NCI-H2107 treated with DMSO at 0.1 percent for 48 hours (cell line): ENCODE results near the gene OR4D10.
"Not testable (repeated sequence)": the region's sequence is repeated elsewhere in the genome, so short reads cannot be mapped to it uniquely, and the experiment has no call there.

ENCODE experiments used
- DNase-seq: peaks from one replicate; lab custom pipeline; 2025; ENCODE audit not compliant: unreplicated experiment; lab: John Stamatoyannopoulos, UW

The OR4D10 gene

GRCh38 chr11:59473015-59473414 is at the start of gene OR4D10:
OR4D10 (plus strand) TSS chr11:59473315; CDS start chr11:59477430, 4,115 bp downstream.
- no peak for DNase-seq

DNA sequence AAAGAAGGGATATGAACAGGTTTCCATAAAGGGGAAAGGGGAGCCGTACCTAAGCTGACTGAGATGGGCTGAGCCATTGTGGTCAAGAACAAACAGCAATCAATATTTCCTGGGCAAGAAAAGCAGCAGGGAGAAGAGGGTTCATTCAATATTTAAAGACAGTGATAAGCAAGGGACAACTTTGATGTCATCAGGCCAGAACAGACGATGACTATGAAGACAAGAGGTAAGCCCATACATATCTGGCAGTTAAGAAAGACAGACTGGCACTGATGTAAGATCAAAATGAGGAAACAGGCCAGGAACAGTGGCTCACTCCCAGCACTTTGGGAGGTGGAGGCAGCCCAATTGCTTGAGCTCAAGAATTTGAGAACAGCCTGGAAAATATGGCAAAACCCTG is 49.3 kb upstream of the OR4D10 start:
- DNase-seq: no peak

DNA sequence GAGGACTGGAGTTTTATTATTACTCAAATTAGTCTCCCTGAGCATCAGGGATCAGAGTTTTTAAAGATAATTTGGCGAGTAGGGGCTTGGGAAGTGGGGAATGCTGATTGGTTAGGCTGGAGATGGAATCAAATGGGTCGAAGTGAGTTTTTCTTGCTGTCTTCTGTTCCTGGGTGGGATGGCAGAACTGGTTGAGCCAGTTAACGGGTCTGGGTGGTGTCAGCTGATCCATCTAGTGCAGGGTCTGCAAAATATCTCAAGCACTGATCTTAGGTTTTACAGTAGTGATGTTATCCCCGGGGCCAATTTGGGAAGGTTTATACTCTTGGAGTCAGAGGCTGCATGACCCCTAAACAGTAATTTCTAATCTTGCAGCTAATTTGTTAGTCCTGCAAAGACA is 48.0 kb upstream of the OR4D10 start:
- no peak for DNase-seq

GRCh38 chr11:59426361-59427067 is 46.6 kb upstream of the OR4D10 start, which contains the start of gene OR5A2:
OR5A2 (minus strand) TSS chr11:59426413; CDS start chr11:59422953, 3,460 bp downstream.
- no peak for DNase-seq

GRCh38 chr11:59427068-59427382 is 46.1 kb upstream of the OR4D10 start:
- DNase-seq: no peak

DNA sequence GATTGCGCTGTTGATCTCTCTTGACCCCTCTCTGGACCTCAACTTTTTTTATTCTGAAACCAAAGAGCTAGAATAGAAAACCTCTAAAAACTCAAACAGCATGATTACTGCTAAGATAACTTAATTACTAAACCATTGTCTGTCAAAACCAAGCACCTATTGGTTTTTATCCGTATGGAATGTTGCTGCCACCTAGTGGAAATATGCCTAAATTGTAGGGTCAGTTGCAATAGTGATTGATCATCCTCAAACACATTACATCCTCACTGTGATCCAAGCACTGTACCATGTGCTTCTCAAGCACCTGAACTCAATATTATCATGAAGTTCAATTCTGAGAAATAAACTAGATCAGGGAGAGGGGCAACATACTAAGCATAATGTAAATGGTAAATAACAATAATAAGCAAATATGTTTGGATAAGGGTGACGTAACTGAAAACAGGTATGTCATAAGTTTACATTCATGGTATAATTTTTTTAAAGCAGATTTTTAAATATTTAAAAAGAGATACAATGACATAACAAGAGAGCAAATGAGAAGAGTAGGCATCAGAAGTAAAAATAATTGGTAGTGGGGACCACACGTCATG is 43.1 kb upstream of the OR4D10 start:
- peak; percentile 9 for DNase-seq

- DNase-seq: no peak
Measured at GRCh38 chr11:59436169-59436568, 36.9 kb upstream of the OR4D10 start, which contains the start of gene OR5A1. OR5A1 (plus strand) TSS chr11:59436469; CDS start chr11:59443169, 6,700 bp downstream.

DNA sequence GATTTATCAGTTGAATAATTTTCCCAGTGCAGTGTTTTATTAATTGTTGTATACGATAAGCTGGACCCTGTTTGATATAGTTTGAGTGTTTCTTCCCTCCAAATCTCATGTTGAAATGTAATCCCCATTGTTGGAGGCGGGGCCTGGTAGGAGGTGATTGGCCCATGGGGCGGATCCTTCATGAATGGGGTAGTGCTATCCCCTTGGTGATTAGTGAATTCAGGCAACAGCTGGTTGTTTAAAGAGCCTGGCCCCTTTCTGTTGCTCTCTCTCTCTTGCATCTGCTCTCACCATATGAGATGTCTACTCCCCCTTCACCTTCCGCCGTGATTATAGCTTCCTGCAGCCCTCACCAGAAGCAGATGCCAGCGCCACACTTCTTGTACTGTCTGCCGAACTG is 35.3 kb upstream of the OR4D10 start:
- no peak for DNase-seq

DNA sequence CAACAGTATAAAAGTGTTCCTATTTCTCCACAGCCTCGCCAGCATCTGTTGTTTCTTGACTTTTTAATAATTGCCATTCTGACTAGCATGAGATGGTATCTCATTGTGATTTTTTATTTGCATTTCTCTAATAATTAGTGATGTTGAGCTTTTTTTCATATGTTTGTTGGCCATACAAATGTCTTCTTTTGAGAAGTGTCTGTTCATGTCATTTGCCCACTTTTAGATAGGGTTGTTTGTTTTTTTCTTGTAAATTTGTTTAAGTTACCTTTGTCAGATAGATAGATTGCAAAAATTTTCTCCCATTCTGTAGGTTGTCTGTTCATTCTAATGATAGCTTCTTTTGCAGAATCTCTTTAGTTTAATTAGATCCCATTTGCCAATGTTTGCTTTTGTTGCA is 27.5 kb upstream of the OR4D10 start:
- DNase-seq: not testable (repeated sequence)

DNA sequence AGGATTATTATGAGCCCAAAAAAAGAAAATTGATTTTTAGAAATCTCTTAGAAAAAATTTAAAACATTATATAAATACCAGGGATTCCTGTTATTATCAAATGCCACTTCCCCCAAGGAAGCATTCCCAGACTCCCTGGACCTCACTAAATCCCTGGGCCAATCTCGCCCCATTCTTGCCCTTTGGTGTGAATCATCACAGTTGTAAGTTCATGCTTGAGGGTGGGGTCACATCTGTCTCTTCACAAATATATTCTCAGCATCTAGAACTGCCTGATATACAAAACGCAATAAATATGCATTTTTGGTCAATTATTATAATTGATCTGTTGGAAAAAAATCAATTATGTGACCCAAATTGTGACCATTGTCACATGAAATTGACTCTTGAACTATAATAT is 24.6 kb upstream of the OR4D10 start:
- no peak for DNase-seq

- no peak for DNase-seq
Measured at GRCh38 chr11:59456661-59457060, 16.5 kb upstream of the OR4D10 start, which contains the start of gene OR4D6. OR4D6 (plus strand) TSS chr11:59456961; CDS start chr11:59456961, 0 bp downstream.

DNA sequence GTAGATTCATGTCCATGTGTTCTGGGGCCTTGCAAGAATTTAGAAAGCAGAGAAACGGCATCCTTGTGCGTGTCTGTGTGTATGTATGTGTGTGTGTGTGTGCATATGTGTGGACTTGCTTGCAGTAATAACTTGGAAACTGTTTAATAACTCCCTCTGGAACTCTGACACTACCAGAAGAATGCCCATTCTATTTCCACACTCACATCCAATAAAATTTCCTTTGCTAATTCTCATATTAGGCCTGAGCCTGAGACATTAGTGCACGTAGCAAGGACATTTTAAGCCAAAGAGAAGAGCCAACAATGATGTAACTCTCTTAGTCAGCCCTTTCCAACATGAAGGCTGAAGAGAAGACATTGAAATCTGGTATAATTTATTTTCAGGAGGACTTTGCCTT is 13.2 kb upstream of the OR4D10 start:
- no peak for DNase-seq

DNA sequence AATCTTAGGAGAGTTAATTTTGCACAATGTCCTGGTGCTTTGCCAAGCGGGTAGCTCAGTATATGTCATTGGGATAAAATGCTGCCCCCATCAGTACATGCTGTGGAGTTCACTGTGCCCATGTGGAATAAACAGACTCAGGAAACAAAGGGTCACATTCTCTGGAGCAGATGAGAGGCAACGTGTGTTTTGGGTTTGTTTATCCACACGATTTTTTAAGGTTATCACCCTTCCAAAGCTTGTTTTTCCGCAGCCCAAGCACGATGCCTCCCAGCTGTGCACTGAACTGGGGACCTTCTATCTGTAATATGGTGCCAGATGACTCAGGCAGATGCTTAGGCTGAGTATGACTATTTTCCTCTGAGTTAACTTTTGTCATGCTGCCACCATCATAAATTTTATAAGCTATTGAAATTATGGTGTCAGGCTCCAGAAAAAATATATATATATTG is 9.9 kb upstream of the OR4D10 start:
- no peak for DNase-seq

GRCh38 chr11:59475176-59475575 is 2.1 kb downstream of the OR4D10 start:
- no peak for DNase-seq

DNA sequence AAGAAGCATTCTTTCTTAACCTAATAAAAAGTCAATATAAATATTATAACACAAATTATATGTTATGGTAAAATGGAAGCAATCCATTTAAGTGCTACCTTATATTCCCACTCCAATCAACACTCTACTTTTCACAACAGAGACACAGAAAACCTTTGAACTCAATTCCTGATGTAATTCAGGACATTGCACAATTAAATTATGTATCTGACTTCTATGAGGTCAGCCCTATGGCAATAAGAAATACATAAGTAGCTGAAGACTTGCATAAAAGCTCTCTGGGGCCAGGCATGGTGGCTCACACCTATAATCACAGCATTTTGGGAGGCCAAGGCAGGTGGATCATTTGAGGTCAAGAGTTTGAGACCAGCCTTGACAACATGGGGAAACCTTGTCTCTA is 6.8 kb downstream of the OR4D10 start:
- no peak for DNase-seq

GRCh38 chr11:59480359-59480758 is 7.2 kb downstream of the OR4D10 start:
- DNase-seq: no peak

DNA sequence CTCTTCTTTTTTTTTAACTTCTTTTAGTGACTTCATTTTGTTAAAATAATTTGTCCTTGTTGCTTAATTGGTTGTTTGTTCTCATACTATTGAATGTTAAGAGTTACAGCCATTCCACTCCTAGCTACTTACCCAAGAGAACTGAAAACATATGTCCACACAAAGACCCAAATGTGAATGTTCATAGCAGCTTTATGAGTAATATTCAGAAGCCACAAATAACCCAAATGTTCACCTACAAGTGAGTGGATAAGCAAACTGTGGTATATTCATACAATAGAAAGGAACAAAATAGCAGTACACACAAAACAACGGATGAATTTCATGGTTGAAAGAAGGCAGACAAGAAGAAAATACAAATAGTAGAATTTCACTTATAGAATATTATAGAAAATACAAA is 28.8 kb downstream of the OR4D10 start:
- no peak for DNase-seq

DNA sequence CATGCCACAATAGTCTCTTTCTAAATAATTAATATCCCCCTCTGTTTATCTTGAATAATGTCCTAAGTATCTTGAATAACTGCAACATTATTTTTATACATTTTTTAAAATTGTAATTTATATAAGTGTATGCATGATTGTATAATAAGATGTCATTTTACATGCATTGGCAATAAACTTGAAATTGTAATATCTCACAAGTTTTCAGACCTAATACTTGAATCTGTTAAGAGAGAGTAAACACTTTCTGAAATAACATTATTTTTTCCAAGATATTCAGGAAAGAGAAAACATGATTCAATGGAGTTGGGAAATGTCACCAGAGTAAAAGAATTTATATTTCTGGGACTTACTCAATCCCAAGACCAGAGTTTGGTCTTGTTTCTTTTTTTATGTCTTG is 30.2 kb downstream of the OR4D10 start, which contains the start of gene OR4D11:
TSS of gene OR4D11 (plus strand) at position 301 of the 400 bp plus-strand sequence. CDS start at position 301, 0 bp downstream.
- no peak for DNase-seq

DNA sequence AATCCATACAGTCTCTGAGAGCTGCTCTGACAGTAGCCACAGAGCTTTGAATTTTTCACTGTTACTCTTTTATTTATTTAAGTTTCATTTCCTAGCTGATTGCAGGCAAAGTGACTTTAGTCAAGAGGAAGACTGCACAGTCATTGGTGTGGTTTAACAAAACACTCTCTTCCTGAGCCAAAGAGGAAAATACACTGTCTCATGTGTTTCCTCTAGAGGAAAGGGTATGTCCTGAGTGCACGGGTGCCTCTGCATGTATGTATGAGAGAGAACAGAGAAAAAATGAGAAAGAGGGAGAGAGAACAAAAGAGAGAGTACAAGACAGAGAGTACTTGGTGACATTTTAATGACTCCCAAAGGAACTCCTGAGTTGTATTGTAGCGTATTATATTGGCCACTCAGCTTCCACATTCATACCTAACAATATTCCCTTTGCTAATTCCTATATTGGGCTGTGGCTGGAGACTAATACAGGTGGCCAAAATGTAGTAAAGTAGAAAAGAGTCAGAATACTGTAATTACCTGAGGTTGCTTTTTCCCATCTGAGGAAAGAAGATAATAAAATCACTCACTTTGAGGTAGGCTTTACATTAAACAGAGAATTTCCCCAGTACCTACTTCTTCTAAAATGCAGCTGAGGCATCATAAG is 38.0 kb downstream of the OR4D10 start, which contains the start of gene OR4D9:
TSS of gene OR4D9 (plus strand) at position 599 of the 649 bp plus-strand sequence. CDS start 3,374 bp downstream, outside the sequence.
- DNase-seq: no peak

DNA sequence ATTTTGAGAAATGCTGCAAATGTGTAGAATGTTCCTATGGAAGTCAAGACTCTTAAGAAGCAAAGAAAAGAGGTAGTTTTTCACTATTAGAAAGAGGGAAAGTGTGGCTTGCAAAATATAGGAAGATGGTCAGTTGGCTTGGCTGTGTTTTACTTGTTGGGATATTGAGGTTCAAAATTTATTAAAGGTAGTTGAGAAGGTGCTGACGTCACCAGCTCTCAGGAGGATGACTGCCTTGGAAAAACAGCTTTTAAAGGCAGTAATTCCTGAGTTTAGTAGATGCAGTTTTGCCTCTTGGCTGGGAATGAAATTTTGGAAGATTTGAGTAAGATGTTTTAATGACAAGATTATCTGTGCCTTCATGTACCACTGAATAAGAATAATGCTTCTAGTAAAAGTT is 38.6 kb downstream of the OR4D10 start:
- no peak for DNase-seq

- not testable (repeated sequence) for DNase-seq
Measured at GRCh38 chr11:59520139-59520538, 47.0 kb downstream of the OR4D10 start.

DNA sequence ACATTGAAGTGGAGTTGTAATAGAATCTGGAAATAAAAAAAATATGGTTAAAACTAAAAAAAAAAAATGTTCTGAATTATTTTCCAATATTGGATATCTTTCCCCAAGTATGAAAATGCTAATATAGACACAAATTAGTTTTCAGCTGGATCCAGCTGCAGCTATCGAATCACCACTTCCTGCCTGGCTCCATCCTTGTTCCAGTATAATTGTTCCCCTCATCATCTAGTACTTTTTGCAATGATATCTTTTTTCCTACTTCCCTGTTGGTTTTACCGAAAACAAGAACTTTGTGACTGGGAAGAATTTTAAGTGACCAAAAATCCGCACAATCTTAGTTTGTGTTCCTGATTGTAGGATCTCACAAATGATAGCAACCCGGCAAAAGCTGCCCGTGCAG is 47.6 kb downstream of the OR4D10 start:
- DNase-seq: no peak
